ENCODE data around the gene MSH4.
"Not testable (repeated sequence)": the region's sequence is repeated elsewhere in the genome, so short reads cannot be mapped to it uniquely, and the experiment has no call there.

The MSH4 gene

GRCh38 chr1:75796376-75797272, at the start of gene MSH4:
TSS of gene MSH4 (plus strand) at chr1:75796882. CDS start at chr1:75796986, 104 bp downstream.
- Histone ChIP-seq H3K36me3 (ENCODE audit: control insufficient read depth in 2 of 2, insufficient read depth in 2 of 2, low read length in 2 of 2) (peaks cover 33 to 37% of the 10 kb centered on the region in 2 donors), H3K9ac (ENCODE audit: low read length in 2 of 2) (no peak within 1 kb of the TSS), H3K4me1 (ENCODE audit: control insufficient read depth, insufficient read depth, low read length) (no peaks in the 10 kb centered on the region), H3K4me3 (ENCODE audit: low read length in 2 of 2) (no peak within 1 kb of the TSS), H3K9me3 (ENCODE audit: control insufficient read depth in 2 of 2, low read length in 2 of 2) (no peaks in the 10 kb centered on the region), H3K27ac (ENCODE audit: low read length) (no peak within 1 kb of the TSS), H3K27me3 (ENCODE audit: control insufficient read depth in 1 of 2, insufficient read depth in 2 of 2, low read length in 2 of 2) (no peaks in the 10 kb centered on the region)

GRCh38 chr1:75757210-75757609, 39.5 kb upstream of the MSH4 start:
- not testable (repeated sequence) for H3K4me3 ChIP-seq (ENCODE audit: low read length in 2 of 2); H3K9me3 ChIP-seq (ENCODE audit: control insufficient read depth in 2 of 2, low read length in 2 of 2); H3K27ac ChIP-seq (ENCODE audit: low read length); H3K4me1 ChIP-seq (ENCODE audit: control insufficient read depth, insufficient read depth, low read length); H3K27me3 ChIP-seq (ENCODE audit: control insufficient read depth in 1 of 2, insufficient read depth in 2 of 2, low read length in 2 of 2); H3K9ac ChIP-seq (ENCODE audit: low read length in 2 of 2)
- peaks cover 10 to 11% of the 10 kb centered on the region in 2 donors for H3K36me3 ChIP-seq (ENCODE audit: control insufficient read depth in 2 of 2, insufficient read depth in 2 of 2, low read length in 2 of 2)

DNA sequence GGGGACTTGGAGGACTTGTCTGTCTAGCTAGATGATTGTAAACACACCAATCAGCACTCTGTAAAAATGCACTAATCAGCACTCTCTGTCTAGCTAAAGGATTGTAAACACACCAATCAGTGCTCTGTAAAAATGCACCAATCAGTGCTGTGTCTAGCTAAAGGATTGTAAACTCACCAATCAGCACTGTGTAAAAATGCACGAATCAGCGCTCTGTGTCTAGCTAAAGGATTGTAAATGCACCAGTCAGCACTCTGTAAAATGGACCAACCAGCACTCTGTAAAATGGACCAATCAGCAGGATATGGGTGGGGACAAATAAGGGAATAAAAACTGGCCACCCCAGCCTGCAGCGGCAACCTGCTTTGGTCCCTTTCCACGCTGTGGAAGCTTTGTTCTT, 38.1 kb upstream of the MSH4 start:
- not testable (repeated sequence) for H3K4me3 ChIP-seq (ENCODE audit: low read length in 2 of 2); H3K9me3 ChIP-seq (ENCODE audit: control insufficient read depth in 2 of 2, low read length in 2 of 2); H3K4me1 ChIP-seq (ENCODE audit: control insufficient read depth, insufficient read depth, low read length); H3K9ac ChIP-seq (ENCODE audit: low read length in 2 of 2); H3K27me3 ChIP-seq (ENCODE audit: control insufficient read depth in 1 of 2, insufficient read depth in 2 of 2, low read length in 2 of 2); H3K27ac ChIP-seq (ENCODE audit: low read length); H3K36me3 ChIP-seq (ENCODE audit: control insufficient read depth in 2 of 2, insufficient read depth in 2 of 2, low read length in 2 of 2)

DNA sequence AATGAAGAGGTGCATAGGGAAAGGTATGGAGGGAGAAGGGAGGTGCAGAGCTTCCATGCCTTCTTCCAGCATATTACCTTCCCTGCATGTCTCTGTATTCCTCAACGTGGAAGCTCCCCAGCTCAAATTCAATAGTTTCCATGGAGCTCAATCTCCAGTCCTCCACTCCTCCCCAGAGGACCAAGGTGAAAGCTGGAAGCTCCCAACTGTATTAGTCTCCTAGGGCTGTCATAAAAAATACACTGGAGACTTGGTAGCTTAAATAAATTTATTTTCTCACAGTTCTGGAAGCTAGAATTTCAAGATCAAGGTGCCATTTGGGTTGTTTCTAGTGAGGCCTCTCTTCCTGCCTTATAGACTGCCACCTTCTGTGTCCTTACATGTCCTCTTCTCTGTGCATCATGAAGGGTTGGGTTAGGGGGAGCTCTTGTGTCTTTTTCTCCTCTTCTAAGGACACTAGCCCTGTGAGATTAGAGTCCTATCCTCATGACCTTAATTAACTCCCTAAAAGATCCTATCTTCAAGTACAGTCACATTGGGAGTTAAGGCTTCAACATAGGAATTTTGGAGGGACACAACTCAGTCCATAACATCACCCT, 32.5 kb upstream of the MSH4 start:
- Histone ChIP-seq H3K27ac (ENCODE audit: low read length) (no peak overlapping the region), H3K27me3 (ENCODE audit: control insufficient read depth in 1 of 2, insufficient read depth in 2 of 2, low read length in 2 of 2) (no peaks in the 10 kb centered on the region), H3K36me3 (ENCODE audit: control insufficient read depth in 2 of 2, insufficient read depth in 2 of 2, low read length in 2 of 2) (peaks cover 3 to 6% of the 10 kb centered on the region in 2 donors), H3K4me1 (ENCODE audit: control insufficient read depth, insufficient read depth, low read length) (no peaks in the 10 kb centered on the region), H3K4me3 (ENCODE audit: low read length in 2 of 2) (no peak overlapping the region), H3K9ac (ENCODE audit: low read length in 2 of 2) (no peak overlapping the region), H3K9me3 (ENCODE audit: control insufficient read depth in 2 of 2, low read length in 2 of 2) (no peaks in the 10 kb centered on the region)

DNA sequence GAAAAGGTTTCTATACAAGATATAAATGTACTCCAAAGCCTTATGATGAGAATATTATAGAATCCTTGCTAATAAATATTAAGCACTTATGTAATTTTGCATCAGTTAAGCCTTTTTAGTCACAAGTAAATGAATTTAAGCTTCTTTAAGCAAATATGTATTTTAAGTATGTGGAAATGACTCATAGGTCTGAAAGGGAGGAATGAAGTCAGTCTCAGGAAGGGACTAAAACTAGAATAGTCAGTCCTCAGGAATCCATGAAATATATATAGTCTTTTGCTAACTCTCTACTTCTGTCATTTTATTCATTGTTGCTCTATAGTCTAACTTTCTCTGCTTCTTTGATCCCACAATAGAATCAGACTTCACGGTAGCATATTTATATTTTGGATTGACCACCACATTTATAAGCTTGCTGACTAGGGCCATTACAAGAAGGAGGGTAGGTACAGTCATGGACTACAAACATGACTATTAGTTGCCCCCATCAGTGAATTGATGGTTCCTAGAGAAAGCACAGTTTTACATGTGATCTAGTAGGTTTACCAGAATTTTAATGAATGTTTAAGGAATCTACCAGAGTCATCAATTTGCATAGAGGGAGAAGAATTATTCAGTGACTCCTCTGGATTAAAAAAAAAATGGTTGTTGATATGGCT, 30.9 kb upstream of the MSH4 start:
- no peaks in the 10 kb centered on the region for H3K9me3 ChIP-seq (ENCODE audit: control insufficient read depth in 2 of 2, low read length in 2 of 2)
- peaks cover 3 to 6% of the 10 kb centered on the region in 2 donors for H3K36me3 ChIP-seq (ENCODE audit: control insufficient read depth in 2 of 2, insufficient read depth in 2 of 2, low read length in 2 of 2)
- H3K27ac ChIP-seq (ENCODE audit: low read length): no peak overlapping the region
- no peak overlapping the region for H3K9ac ChIP-seq (ENCODE audit: low read length in 2 of 2)
- H3K4me3 ChIP-seq (ENCODE audit: low read length in 2 of 2): no peak overlapping the region
- H3K27me3 ChIP-seq (ENCODE audit: control insufficient read depth in 1 of 2, insufficient read depth in 2 of 2, low read length in 2 of 2): no peaks in the 10 kb centered on the region
- H3K4me1 ChIP-seq (ENCODE audit: control insufficient read depth, insufficient read depth, low read length): no peaks in the 10 kb centered on the region

GRCh38 chr1:75768016-75768415, 28.7 kb upstream of the MSH4 start:
- Histone ChIP-seq H3K36me3 (ENCODE audit: control insufficient read depth in 2 of 2, insufficient read depth in 2 of 2, low read length in 2 of 2) (peaks cover 0 to 6% of the 10 kb centered on the region in 2 donors), H3K9ac (ENCODE audit: low read length in 2 of 2) (no peak overlapping the region), H3K27me3 (ENCODE audit: control insufficient read depth in 1 of 2, insufficient read depth in 2 of 2, low read length in 2 of 2) (no peaks in the 10 kb centered on the region), H3K4me3 (ENCODE audit: low read length in 2 of 2) (no peak overlapping the region), H3K9me3 (ENCODE audit: control insufficient read depth in 2 of 2, low read length in 2 of 2) (no peaks in the 10 kb centered on the region), H3K27ac (ENCODE audit: low read length) (no peak overlapping the region), H3K4me1 (ENCODE audit: control insufficient read depth, insufficient read depth, low read length) (no peaks in the 10 kb centered on the region)

DNA sequence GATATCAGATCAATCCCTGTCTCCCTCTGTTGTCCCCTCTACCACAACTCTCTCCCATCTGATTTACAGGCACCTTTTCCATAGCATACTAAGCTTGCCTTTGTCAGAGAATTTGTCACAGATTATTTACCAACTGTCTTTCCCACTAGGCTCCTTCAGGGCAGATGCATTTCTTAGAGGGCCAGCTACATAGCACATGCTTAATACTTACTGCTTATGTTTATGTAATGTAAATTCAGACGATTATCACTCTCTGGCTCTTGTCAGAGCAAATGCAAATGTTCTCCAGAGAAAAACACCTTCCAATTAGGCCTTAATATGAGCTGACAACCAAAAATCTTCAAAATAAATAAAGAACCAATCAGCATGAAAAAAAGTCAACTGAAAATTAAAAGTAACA, 25.9 kb upstream of the MSH4 start:
- H3K27me3 ChIP-seq (ENCODE audit: control insufficient read depth in 1 of 2, insufficient read depth in 2 of 2, low read length in 2 of 2): no peaks in the 10 kb centered on the region
- no peaks in the 10 kb centered on the region for H3K9me3 ChIP-seq (ENCODE audit: control insufficient read depth in 2 of 2, low read length in 2 of 2)
- no peaks in the 10 kb centered on the region for H3K36me3 ChIP-seq (ENCODE audit: control insufficient read depth in 2 of 2, insufficient read depth in 2 of 2, low read length in 2 of 2)

DNA sequence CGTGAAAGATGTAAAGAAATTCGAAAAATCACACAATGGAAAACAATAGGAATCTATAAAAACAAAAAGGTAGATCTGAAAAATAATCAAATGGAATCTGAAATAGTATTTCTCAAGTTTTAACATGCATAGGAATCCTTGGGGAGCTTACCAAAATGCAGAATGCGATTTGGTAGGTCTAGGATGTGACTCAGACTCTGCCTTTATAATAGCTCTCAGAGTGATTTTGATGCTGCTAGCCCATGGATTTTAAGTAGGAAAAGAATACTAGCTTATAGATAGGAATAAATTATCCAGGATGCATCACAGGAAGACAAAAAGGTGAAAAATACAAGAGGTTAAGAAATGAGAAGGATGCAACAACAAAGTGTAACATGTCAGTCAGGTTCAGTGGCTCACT, 24.7 kb upstream of the MSH4 start:
- H3K27ac ChIP-seq (ENCODE audit: low read length): no peak overlapping the region
- no peaks in the 10 kb centered on the region for H3K27me3 ChIP-seq (ENCODE audit: control insufficient read depth in 1 of 2, insufficient read depth in 2 of 2, low read length in 2 of 2)
- no peaks in the 10 kb centered on the region for H3K36me3 ChIP-seq (ENCODE audit: control insufficient read depth in 2 of 2, insufficient read depth in 2 of 2, low read length in 2 of 2)
- no peak overlapping the region for H3K4me3 ChIP-seq (ENCODE audit: low read length in 2 of 2)
- H3K9ac ChIP-seq (ENCODE audit: low read length in 2 of 2): no peak overlapping the region
- no peaks in the 10 kb centered on the region for H3K4me1 ChIP-seq (ENCODE audit: control insufficient read depth, insufficient read depth, low read length)
- H3K9me3 ChIP-seq (ENCODE audit: control insufficient read depth in 2 of 2, low read length in 2 of 2): no peaks in the 10 kb centered on the region

More for the DNA sequence above, 25.9 kb upstream of the MSH4 start:
- no peak overlapping the region for H3K27ac ChIP-seq (ENCODE audit: low read length)
- no peak overlapping the region for H3K4me3 ChIP-seq (ENCODE audit: low read length in 2 of 2)
- H3K9ac ChIP-seq (ENCODE audit: low read length in 2 of 2): no peak overlapping the region
- H3K4me1 ChIP-seq (ENCODE audit: control insufficient read depth, insufficient read depth, low read length): no peaks in the 10 kb centered on the region

DNA sequence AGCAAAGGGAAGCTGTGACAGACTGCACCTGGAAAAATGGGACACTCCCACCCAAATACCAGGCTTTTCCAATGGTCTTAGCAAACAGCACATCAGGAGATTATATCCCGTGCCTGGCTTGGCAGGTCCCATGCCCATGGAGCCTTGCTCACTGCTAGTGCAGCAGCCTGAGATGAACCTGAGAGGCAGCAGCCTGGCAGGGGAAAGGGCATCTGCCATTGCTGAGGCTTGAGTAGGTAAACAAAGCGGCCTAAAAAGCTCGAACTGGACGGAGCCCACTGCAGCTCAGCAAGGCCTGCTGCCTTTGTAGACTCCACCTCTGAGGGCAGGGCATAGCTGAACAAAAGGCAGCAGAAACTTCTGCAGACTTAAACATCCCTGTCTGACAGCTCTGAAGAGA, 18.9 kb upstream of the MSH4 start:
- H3K4me1 ChIP-seq (ENCODE audit: control insufficient read depth, insufficient read depth, low read length); H3K27ac ChIP-seq (ENCODE audit: low read length); H3K4me3 ChIP-seq (ENCODE audit: low read length in 2 of 2); H3K9me3 ChIP-seq (ENCODE audit: control insufficient read depth in 2 of 2, low read length in 2 of 2); H3K36me3 ChIP-seq (ENCODE audit: control insufficient read depth in 2 of 2, insufficient read depth in 2 of 2, low read length in 2 of 2); H3K27me3 ChIP-seq (ENCODE audit: control insufficient read depth in 1 of 2, insufficient read depth in 2 of 2, low read length in 2 of 2); H3K9ac ChIP-seq (ENCODE audit: low read length in 2 of 2): not testable (repeated sequence)

DNA sequence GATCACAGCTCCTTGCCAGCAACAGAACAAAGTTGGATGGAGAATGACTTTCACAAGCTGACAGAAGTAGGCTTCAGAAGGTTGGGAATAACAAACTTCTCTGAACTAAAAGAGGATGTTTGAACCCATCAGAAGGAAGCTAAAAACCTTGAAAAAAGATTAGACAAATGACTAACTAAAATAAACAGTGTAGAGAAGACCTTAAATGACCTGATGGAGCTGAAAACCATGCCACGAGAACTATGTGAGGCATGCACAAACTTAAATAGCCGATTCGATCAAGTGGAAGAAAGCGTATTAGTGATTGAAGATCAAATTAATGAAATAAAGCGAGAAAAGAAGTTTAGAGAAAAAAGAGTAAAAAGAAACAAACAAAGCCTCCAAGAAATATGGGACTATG, 18.0 kb upstream of the MSH4 start:
- H3K27ac ChIP-seq (ENCODE audit: low read length); H3K9ac ChIP-seq (ENCODE audit: low read length in 2 of 2); H3K9me3 ChIP-seq (ENCODE audit: control insufficient read depth in 2 of 2, low read length in 2 of 2); H3K36me3 ChIP-seq (ENCODE audit: control insufficient read depth in 2 of 2, insufficient read depth in 2 of 2, low read length in 2 of 2); H3K4me1 ChIP-seq (ENCODE audit: control insufficient read depth, insufficient read depth, low read length); H3K4me3 ChIP-seq (ENCODE audit: low read length in 2 of 2); H3K27me3 ChIP-seq (ENCODE audit: control insufficient read depth in 1 of 2, insufficient read depth in 2 of 2, low read length in 2 of 2): not testable (repeated sequence)

GRCh38 chr1:75780183-75780582, 16.5 kb upstream of the MSH4 start:
- not testable (repeated sequence) for H3K36me3 ChIP-seq (ENCODE audit: control insufficient read depth in 2 of 2, insufficient read depth in 2 of 2, low read length in 2 of 2)

More at GRCh38 chr1:75780183-75780582, 16.5 kb upstream of the MSH4 start:
- not testable (repeated sequence) for H3K9me3 ChIP-seq (ENCODE audit: control insufficient read depth in 2 of 2, low read length in 2 of 2); H3K9ac ChIP-seq (ENCODE audit: low read length in 2 of 2); H3K27me3 ChIP-seq (ENCODE audit: control insufficient read depth in 1 of 2, insufficient read depth in 2 of 2, low read length in 2 of 2); H3K4me3 ChIP-seq (ENCODE audit: low read length in 2 of 2); H3K27ac ChIP-seq (ENCODE audit: low read length); H3K4me1 ChIP-seq (ENCODE audit: control insufficient read depth, insufficient read depth, low read length)

Data from stomach smooth muscle (tissue), 2 donors.